Psoas muscle (tissue), 8 donors: ENCODE results near the gene OR2L3. TPM values are rescaled to one million over a fixed set of nuclear protein-coding genes. Genes with fewer than 3 reads are reported as not detected.

Source experiments
- ATAC-seq, 4 donors: fragments of 200-7000 bp; cut with Tn5 transposase; one replicate each; pipeline ENCODE4 v1.9.1; 2020; ENCODE audit warnings: moderate library complexity in 3 of 4, mild to moderate bottlenecking in 2 of 4
- DNase-seq, 2 donors: peaks; one replicate each; pipeline ENCODE4 v3.0.0-alpha.2; 2020
- H3K27ac ChIP-seq: fragments of 200-600 bp; one replicate; pipeline ENCODE4 v1.8.0; 2022
- H3K27me3 ChIP-seq, 3 donors: fragments of 200-600 bp in 1 of 3; one replicate each; pipeline versions ENCODE4 v1.6.1 to v1.8.0; 2013 to 2022; ENCODE audit warnings: low read length in 2 of 3, mild to moderate bottlenecking in 2 of 3, moderate library complexity in 1 of 3; ENCODE audit not compliant: insufficient read depth in 3 of 3
- H3K36me3 ChIP-seq, 2 donors: fragments of 200-600 bp in 1 of 2; one replicate each; pipeline versions ENCODE4 v1.6.1 to v1.8.0; 2013 to 2022; ENCODE audit warnings: low read depth in 1 of 2, mild to moderate bottlenecking in 1 of 2, moderate library complexity in 1 of 2; ENCODE audit not compliant: insufficient read depth in 1 of 2
- H3K4me1 ChIP-seq: fragments of 200-600 bp; one replicate; pipeline ENCODE4 v1.8.0; 2022
- H3K4me3 ChIP-seq: fragments of 200-600 bp; one replicate; pipeline ENCODE4 v1.8.0; 2022; ENCODE audit warnings: mild to moderate bottlenecking
- H3K9me3 ChIP-seq: fragments of 200-600 bp; one replicate; pipeline ENCODE4 v1.8.0; 2022
- WGBS, 3 donors: extraction: QIAGEN DNeasy Blood & Tissue Kit; methylation state at CpG; one replicate each; pipeline versions ENCODE4 v1.1.6 to v1.1.7; 2013; 5-methylcytosine and 5-hydroxymethylcytosine counted together
- intact Hi-C, 2 donors: fragments of 100-400 bp; cut with DNase I; formaldehyde crosslinking; loops; one replicate each; pipeline versions ENCODE4 v1.11.0 to v1.14.2; 2022
- long read RNA-seq, 2 donors: library from polyadenylated mRNA; unstranded; transcript quantifications; one replicate each; pipeline ENCODE4 v2.0.0, GENCODE V29; 2021
- polyA plus RNA-seq, 3 donors: library from polyadenylated mRNA; stranded (reverse); fragments of 200-250 nt; gene quantifications; one replicate each; pipeline ENCODE4 v1.2.3, GENCODE V29; 2013
- total RNA-seq, 4 donors: library from RNA; stranded (reverse); fragmentation: NEBNext Ultra II Directional in 2 of 4; extraction: Animal tissue kit (Norgen Biotek cat#: 25700) in 2 of 4; gene quantifications; one replicate each; pipeline versions ENCODE4 v1.2.1 to v1.2.4, GENCODE V29; 2021 to 2023
- TF ChIP-seq, protein P1 (sequence below): fragments of 200-600 bp; IDR thresholded peaks from one replicate; pipeline ENCODE4 v1.8.0; 2022; ENCODE audit warnings: antibody characterized with exemption
- donor health status: healthy with polysubstance abuse.
- donor health status: DM: no; HTN: no; CAD: no; lungs with moderate emphysema.
- donor health status: Bipolar disorder and iron deficiency.
- donor health status: healthy.
- donor health status: DM: yes; HTN: yes; CAD: no.
- donor health status: DM: no; HTN: no; CAD: no.
- donor health status: DM: no; HTN: no; CAD: no.
- donor health status: DM: yes; HTN: yes; CAD: no.

OR2L3 gene, protein sequence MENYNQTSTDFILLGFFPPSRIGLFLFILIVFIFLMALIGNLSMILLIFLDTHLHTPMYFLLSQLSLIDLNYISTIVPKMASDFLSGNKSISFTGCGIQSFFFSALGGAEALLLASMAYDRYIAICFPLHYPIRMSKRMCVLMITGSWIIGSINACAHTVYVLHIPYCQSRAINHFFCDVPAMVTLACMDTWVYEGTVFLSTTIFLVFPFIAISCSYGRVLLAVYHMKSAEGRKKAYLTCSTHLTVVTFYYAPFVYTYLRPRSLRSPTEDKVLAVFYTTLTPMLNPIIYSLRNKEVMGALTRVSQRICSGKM
- total RNA-seq (not detected), polyA plus RNA-seq (not detected)
- long read RNA-seq, donor 1: 0 reads
- long read RNA-seq, donor 2: 0 reads

DNA sequence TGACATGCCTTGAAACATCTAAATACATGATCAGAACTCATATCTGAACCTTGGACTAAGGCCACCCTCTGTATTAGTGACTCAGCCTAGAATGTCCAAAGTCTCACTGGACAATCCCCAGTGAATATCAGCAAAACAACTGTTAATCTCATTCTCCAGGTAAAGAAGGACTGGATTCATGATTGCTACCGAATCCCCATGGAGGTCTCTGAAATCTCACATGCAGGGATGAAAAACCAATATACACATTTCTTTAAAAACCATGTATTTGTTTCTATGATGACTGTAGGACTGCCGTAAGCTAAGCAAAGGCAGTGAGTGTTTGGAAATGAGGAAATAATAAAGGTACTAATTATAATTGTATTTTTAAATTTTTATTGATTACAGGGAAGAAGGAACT lies at the start of gene OR2L3:
Gene OR2L3 (plus strand): TSS at position 301 of the 400 bp plus-strand sequence. CDS start 13,846 bp downstream, outside the sequence.
- no peak within 1 kb of the TSS for H3K27ac ChIP-seq
- no peak for ATAC-seq
- H3K36me3 ChIP-seq: no peaks in the 10 kb centered on the region
- TF ChIP-seq, protein P1, sequence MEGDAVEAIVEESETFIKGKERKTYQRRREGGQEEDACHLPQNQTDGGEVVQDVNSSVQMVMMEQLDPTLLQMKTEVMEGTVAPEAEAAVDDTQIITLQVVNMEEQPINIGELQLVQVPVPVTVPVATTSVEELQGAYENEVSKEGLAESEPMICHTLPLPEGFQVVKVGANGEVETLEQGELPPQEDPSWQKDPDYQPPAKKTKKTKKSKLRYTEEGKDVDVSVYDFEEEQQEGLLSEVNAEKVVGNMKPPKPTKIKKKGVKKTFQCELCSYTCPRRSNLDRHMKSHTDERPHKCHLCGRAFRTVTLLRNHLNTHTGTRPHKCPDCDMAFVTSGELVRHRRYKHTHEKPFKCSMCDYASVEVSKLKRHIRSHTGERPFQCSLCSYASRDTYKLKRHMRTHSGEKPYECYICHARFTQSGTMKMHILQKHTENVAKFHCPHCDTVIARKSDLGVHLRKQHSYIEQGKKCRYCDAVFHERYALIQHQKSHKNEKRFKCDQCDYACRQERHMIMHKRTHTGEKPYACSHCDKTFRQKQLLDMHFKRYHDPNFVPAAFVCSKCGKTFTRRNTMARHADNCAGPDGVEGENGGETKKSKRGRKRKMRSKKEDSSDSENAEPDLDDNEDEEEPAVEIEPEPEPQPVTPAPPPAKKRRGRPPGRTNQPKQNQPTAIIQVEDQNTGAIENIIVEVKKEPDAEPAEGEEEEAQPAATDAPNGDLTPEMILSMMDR: no peak
- H3K4me1 ChIP-seq: no peaks in the 10 kb centered on the region
- H3K9me3 ChIP-seq: peaks cover 4% of the 10 kb centered on the region
- intact Hi-C loops: no loop called here
- WGBS, 3 donors: 68 to 70% (median 69%) methylated on average over 2 of the region's 2 CpGs
- no peak within 1 kb of the TSS for H3K4me3 ChIP-seq
- no peak for DNase-seq
- H3K27me3 ChIP-seq: no peaks in the 10 kb centered on the region

DNA sequence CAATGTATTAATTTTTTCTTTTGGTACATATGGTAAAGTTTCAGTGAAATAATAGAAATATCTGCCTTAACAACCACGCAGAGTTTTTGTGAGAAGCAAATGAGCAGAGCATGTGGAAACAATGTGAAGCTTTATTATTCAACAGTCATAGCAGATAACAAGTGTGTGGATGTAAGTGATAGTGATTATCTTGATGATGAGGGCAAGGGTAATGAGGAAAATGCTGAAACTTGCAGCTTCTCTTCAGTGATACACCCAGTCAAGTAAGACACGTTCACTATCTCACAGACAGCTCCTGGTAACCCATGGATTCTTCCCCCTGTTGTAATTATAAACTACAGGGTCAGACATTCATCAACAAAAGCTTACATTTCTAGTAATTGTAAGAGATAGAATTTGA lies 47.8 kb upstream of the OR2L3 start:
- Histone ChIP-seq H3K4me3 (no peak overlapping the region), H3K4me1 (no peaks in the 10 kb centered on the region), H3K9me3 (no peaks in the 10 kb centered on the region), H3K27ac (no peak overlapping the region), H3K27me3 (no peaks in the 10 kb centered on the region), H3K36me3 (no peaks in the 10 kb centered on the region)
- no peak for DNase-seq
- intact Hi-C loops: no loop called here
- no peak for ATAC-seq
- TF ChIP-seq, protein P1: no peak
- WGBS, 3 donors: 28 to 43% (median 40%) methylated on average over 2 of the region's 2 CpGs

DNA sequence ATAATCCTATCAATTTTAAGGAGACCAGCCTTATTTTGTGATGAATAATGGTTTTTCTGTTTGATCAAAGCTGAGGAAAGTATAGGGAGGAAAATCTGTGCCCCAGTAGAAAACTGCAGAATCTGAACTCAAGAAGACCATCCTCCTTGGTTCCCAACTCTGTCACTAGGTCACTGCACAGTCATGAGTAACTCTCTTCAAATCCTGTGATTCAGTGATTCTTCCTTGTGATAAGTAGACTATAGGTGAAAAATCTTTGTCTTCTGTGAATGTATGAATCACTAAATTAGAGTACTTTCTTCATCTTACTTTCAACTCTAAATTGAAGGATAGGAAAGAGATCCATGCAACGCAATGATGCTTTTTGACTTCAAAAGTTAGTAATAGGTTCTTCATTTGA lies 46.5 kb upstream of the OR2L3 start:
- DNase-seq: no peak
- ATAC-seq: no peak
- H3K27ac ChIP-seq: no peak overlapping the region
- TF ChIP-seq, protein P1: no peak
- H3K4me1 ChIP-seq: no peaks in the 10 kb centered on the region
- no peaks in the 10 kb centered on the region for H3K9me3 ChIP-seq
- H3K36me3 ChIP-seq: no peaks in the 10 kb centered on the region
- intact Hi-C loops: no loop called here
- H3K4me3 ChIP-seq: no peak overlapping the region
- no peaks in the 10 kb centered on the region for H3K27me3 ChIP-seq
- 82 to 98% (median 95%) methylated on average over 1 of the region's 1 CpG for WGBS, 3 donors

DNA sequence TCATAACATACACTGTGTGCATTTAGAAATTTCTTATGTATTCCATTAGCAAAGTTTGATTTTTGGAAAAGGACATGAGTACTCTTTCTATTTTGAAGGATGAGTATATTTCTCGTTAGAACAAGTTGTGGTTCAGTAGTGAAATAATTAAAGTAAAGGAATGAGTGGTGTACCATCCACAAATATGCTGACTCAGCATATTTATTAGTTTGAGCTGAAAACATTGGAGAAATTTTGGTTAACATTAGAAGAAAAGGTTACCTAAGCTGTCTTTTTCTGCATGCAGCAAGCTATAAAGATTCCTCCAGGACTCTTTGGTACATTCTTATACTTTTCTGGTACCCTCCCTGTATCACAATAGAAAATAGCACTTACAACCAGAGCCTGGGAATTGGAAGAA lies 38.9 kb upstream of the OR2L3 start:
- Histone ChIP-seq H3K4me1 (no peaks in the 10 kb centered on the region), H3K27me3 (no peaks in the 10 kb centered on the region), H3K4me3 (no peak overlapping the region), H3K36me3 (no peaks in the 10 kb centered on the region), H3K9me3 (peaks cover 12% of the 10 kb centered on the region), H3K27ac (no peak overlapping the region)
- ATAC-seq: no peak
- no peak for DNase-seq
- WGBS, 3 donors: 37 to 55% (median 43%) methylated on average over 1 of the region's 1 CpG
- intact Hi-C loops: no loop called here
- TF ChIP-seq, protein P1: no peak

DNA sequence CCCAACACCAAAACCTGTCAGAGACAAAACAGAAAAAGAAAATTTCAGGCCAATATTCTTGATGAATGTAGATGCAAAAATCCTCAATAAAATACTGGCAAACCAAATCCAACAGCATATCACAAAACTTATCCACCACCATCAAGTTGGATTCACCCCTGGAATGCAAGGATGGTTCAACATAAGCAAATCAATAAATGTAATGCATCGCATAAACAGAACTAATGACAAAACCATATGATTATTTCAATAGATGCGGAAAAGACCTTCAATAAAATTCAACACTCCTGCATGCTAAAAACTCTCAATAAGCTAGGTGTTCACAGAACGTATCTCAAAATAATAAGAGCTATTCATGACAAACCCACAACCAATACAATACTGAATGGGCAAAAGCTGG lies 37.0 kb upstream of the OR2L3 start:
- TF ChIP-seq, protein P1: no peak
- H3K4me1 ChIP-seq: no peaks in the 10 kb centered on the region
- DNase-seq (no peak), ATAC-seq (no peak)
- intact Hi-C loops: no loop called here
- H3K27me3 ChIP-seq: no peaks in the 10 kb centered on the region
- H3K4me3 ChIP-seq: no peak overlapping the region
- H3K9me3 ChIP-seq: peaks cover 12% of the 10 kb centered on the region
- no peak overlapping the region for H3K27ac ChIP-seq
- 86 to 88% (median 86%) methylated on average over 3 of the region's 3 CpGs for WGBS, 3 donors
- no peaks in the 10 kb centered on the region for H3K36me3 ChIP-seq
